ENCODE data around the gene EML3.
"Not testable (repeated sequence)": the region's sequence is repeated elsewhere in the genome, so short reads cannot be mapped to it uniquely, and the experiment has no call there.

The EML3 gene

GRCh38 chr11:62567018-62567633 lies 45.4 kb downstream of the EML3 start:
- no peak for DNase-seq

GRCh38 chr11:62566247-62566646 lies 46.3 kb downstream of the EML3 start:
- DNase-seq = no peak

- no peak for DNase-seq
Measured at GRCh38 chr11:62565100-62565802, 47.3 kb downstream of the EML3 start.

- DNase-seq = not testable (repeated sequence)
Measured at GRCh38 chr11:62561677-62562230, 50.8 kb downstream of the EML3 start.

- DNase-seq = no peak
Measured at GRCh38 chr11:62560566-62561103, 51.9 kb downstream of the EML3 start.

- DNase-seq = not testable (repeated sequence)
Measured at GRCh38 chr11:62559626-62560025, 52.9 kb downstream of the EML3 start.

- no peak for DNase-seq
Measured at GRCh38 chr11:62559204-62559603, 53.4 kb downstream of the EML3 start.

GRCh38 chr11:62558669-62559068 lies 53.9 kb downstream of the EML3 start:
- DNase-seq = no peak

- DNase-seq = no peak
Measured at GRCh38 chr11:62556875-62557631, 55.5 kb downstream of the EML3 start.

GRCh38 chr11:62556108-62556874 lies 56.3 kb downstream of the EML3 start:
- no peak for DNase-seq

GRCh38 chr11:62555464-62556107 lies 57.0 kb downstream of the EML3 start:
- no peak for DNase-seq

- DNase-seq = no peak
Measured at GRCh38 chr11:62554387-62555167, 58.0 kb downstream of the EML3 start.

- DNase-seq = no peak
Measured at GRCh38 chr11:62553839-62554361, 58.7 kb downstream of the EML3 start.

GRCh38 chr11:62553080-62553838 lies 59.3 kb downstream of the EML3 start:
- DNase-seq = no peak

- no peak for DNase-seq
Measured at GRCh38 chr11:62552485-62553079, 60.0 kb downstream of the EML3 start.

Measured in NCI-H1436 treated with DMSO at 0.1 percent for 48 hours (cell line).